ENCODE results near the gene MAML3. TPM values are rescaled to one million over a fixed set of nuclear protein-coding genes. Genes with fewer than 3 reads are reported as not detected.

The MAML3 gene
- total RNA-seq, 1 donor = 0.72 TPM

DNA sequence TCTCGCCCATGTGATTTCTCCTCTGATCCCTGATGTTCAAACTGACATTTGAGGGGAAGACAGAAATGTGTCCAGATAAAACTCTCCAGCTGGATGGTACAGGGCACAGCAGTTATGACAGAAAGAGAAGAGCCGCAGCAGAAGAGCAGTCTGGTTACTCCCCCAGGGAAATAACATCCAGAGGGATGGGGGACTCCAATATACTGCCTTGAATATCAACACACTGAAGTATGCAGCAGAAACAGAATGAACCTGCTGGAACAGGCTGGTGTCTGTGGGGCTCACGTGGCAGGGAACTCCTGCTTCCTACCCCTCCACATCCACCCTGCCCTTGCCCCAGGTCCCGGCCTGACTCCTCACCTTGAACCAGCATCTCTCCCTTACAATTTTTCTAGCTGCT, 394.9 kb downstream of the MAML3 start:
- Histone ChIP-seq H3K4me3 (ENCODE audit: insufficient read depth, low read length) (no peak overlapping the region), H3K27ac (ENCODE audit: low read depth, low read length) (no peak overlapping the region), H3K9me3 (ENCODE audit: low read depth, low read length) (no peaks in the 10 kb centered on the region), H2AFZ (ENCODE audit: low read length) (no peak overlapping the region), H3K27me3 (ENCODE audit: insufficient read depth, low read length) (peaks cover 30% of the 10 kb centered on the region), H3K36me3 (ENCODE audit: insufficient read depth, low read length) (no peaks in the 10 kb centered on the region), H3K79me2 (ENCODE audit: insufficient read depth, low read length) (no peaks in the 10 kb centered on the region), H4K20me1 (ENCODE audit: insufficient read depth, low read length) (no peaks in the 10 kb centered on the region), H3K4me2 (ENCODE audit: insufficient read depth, low read length) (no peak overlapping the region), H3K4me1 (ENCODE audit: insufficient read depth, low read length) (no peaks in the 10 kb centered on the region)
- DNase-seq (ENCODE audit: insufficient read length, low spot score, missing footprints) = no peak
- TF ChIP-seq, protein P1, sequence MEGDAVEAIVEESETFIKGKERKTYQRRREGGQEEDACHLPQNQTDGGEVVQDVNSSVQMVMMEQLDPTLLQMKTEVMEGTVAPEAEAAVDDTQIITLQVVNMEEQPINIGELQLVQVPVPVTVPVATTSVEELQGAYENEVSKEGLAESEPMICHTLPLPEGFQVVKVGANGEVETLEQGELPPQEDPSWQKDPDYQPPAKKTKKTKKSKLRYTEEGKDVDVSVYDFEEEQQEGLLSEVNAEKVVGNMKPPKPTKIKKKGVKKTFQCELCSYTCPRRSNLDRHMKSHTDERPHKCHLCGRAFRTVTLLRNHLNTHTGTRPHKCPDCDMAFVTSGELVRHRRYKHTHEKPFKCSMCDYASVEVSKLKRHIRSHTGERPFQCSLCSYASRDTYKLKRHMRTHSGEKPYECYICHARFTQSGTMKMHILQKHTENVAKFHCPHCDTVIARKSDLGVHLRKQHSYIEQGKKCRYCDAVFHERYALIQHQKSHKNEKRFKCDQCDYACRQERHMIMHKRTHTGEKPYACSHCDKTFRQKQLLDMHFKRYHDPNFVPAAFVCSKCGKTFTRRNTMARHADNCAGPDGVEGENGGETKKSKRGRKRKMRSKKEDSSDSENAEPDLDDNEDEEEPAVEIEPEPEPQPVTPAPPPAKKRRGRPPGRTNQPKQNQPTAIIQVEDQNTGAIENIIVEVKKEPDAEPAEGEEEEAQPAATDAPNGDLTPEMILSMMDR (IDR thresholded peaks at IDR 0.05; ENCODE audit: extremely low read depth, low read depth, low read length) = no peak

DNA sequence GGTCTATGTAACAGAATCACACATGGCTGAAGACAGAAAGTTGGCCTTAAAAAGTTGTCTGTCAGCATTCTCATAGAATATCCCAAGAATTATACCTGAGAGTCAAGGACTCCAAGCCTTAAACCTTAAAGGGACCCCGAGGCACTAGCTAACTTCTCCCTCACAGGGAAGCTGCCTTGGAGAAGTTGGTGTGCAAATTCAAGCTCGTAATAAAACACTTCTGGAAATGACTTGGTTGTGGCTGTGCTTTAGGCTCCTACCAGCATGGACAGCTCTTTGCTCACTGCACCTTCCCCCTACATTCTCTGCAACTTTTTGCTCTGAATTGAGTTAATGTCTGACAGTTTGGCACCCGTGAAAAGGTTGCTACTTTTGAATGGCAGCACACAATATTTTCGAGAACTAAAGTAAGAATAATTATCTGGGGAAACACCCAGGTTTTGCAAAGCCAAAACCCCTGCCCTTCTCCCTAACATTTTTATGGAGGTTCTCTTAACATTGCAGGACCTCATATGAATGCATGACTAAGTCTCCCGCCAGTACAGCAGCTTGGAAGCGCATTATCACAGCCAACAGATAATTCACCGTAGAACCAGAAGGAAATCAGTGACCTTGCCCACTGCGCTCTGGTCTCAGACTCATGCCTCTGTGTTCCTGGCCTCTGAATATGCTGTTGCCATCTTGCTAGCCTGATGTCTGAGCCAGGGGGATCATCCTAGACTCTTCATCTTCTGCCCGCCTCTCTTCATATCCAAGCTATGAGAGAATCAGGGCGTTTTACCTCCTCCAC, 397.4 kb downstream of the MAML3 start:
- no peaks in the 10 kb centered on the region for H4K20me1 ChIP-seq (ENCODE audit: insufficient read depth, low read length)
- DNase-seq (ENCODE audit: insufficient read length, low spot score, missing footprints) = no peak
- H3K27me3 ChIP-seq (ENCODE audit: insufficient read depth, low read length) = peaks cover 28% of the 10 kb centered on the region

DNA sequence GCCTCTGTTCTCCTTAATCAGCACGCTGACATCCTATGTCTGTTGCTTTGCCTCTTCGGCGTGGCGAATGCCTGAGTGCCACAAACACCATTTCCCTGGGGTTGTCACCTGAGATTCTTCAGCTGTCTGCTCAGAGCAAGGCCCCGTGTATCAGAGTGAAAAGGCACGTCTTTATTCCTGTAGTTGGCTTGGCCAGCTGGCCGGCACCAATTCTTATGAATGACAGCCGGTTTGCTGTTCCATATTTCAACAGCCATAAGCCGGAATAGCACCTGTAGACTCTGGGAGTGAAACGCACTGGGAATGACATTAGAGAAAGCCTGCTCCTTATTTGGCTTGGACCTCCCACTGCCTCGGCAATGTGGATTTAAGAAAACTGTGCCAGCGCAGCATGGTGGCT, 399.0 kb downstream of the MAML3 start:
- Histone ChIP-seq H4K20me1 (ENCODE audit: insufficient read depth, low read length) (no peaks in the 10 kb centered on the region), H3K4me3 (ENCODE audit: insufficient read depth, low read length) (no peak overlapping the region), H3K36me3 (ENCODE audit: insufficient read depth, low read length) (no peaks in the 10 kb centered on the region), H3K4me1 (ENCODE audit: insufficient read depth, low read length) (no peaks in the 10 kb centered on the region), H3K4me2 (ENCODE audit: insufficient read depth, low read length) (no peak overlapping the region), H2AFZ (ENCODE audit: low read length) (no peak overlapping the region), H3K27me3 (ENCODE audit: insufficient read depth, low read length) (peaks cover 20% of the 10 kb centered on the region), H3K79me2 (ENCODE audit: insufficient read depth, low read length) (no peaks in the 10 kb centered on the region), H3K27ac (ENCODE audit: low read depth, low read length) (no peak overlapping the region), H3K9me3 (ENCODE audit: low read depth, low read length) (no peaks in the 10 kb centered on the region)
- DNase-seq (ENCODE audit: insufficient read length, low spot score, missing footprints) = no peak
- TF ChIP-seq, protein P1 (IDR thresholded peaks at IDR 0.05; ENCODE audit: extremely low read depth, low read depth, low read length) = no peak

More for the DNA sequence above, 397.4 kb downstream of the MAML3 start:
- Histone ChIP-seq H3K36me3 (ENCODE audit: insufficient read depth, low read length) (no peaks in the 10 kb centered on the region), H2AFZ (ENCODE audit: low read length) (no peak overlapping the region), H3K79me2 (ENCODE audit: insufficient read depth, low read length) (no peaks in the 10 kb centered on the region), H3K4me3 (ENCODE audit: insufficient read depth, low read length) (no peak overlapping the region), H3K4me1 (ENCODE audit: insufficient read depth, low read length) (no peaks in the 10 kb centered on the region), H3K27ac (ENCODE audit: low read depth, low read length) (no peak overlapping the region), H3K9me3 (ENCODE audit: low read depth, low read length) (no peaks in the 10 kb centered on the region), H3K4me2 (ENCODE audit: insufficient read depth, low read length) (no peak overlapping the region)
- TF ChIP-seq, protein P1 (IDR thresholded peaks at IDR 0.05; ENCODE audit: extremely low read depth, low read depth, low read length) = no peak

DNA sequence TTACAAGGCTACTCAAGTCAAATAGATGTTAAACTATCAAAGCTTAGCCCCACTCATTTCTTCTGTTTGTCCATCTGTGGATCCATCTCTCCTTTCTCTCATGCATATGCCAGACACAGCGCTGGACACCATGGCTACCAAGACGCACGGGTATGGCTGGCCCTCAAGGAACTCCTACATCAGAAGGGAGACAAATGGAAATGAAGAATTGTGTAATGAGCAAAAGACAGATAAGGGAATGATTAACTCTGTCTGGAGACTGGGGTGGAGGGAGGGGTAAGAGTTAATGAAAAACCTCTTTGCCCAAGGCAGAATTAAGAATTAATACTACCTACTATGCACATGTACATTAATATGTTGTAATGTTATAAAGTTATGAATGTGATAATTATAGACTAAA, 400.3 kb downstream of the MAML3 start:
- Histone ChIP-seq H3K79me2 (ENCODE audit: insufficient read depth, low read length) (no peaks in the 10 kb centered on the region), H3K36me3 (ENCODE audit: insufficient read depth, low read length) (no peaks in the 10 kb centered on the region), H3K4me2 (ENCODE audit: insufficient read depth, low read length) (no peak overlapping the region), H3K9me3 (ENCODE audit: low read depth, low read length) (no peaks in the 10 kb centered on the region), H2AFZ (ENCODE audit: low read length) (no peak overlapping the region), H3K27ac (ENCODE audit: low read depth, low read length) (no peak overlapping the region), H4K20me1 (ENCODE audit: insufficient read depth, low read length) (no peaks in the 10 kb centered on the region), H3K27me3 (ENCODE audit: insufficient read depth, low read length) (peaks cover 9% of the 10 kb centered on the region), H3K4me1 (ENCODE audit: insufficient read depth, low read length) (peaks cover 2% of the 10 kb centered on the region), H3K4me3 (ENCODE audit: insufficient read depth, low read length) (no peak overlapping the region)
- TF ChIP-seq, protein P1 (IDR thresholded peaks at IDR 0.05; ENCODE audit: extremely low read depth, low read depth, low read length) = no peak
- no peak for DNase-seq (ENCODE audit: insufficient read length, low spot score, missing footprints)

Measured in osteoblast (primary cell).